Uterus (tissue), 4 donors: ENCODE results near the gene ZBTB20. TPM values are rescaled to one million over a fixed set of nuclear protein-coding genes. Genes with fewer than 3 reads are reported as not detected.

Experiments
- DNase-seq, 2 donors: peaks; one replicate each; pipeline ENCODE4 v3.0.0-alpha.2; 2019 to 2020
- H3K27ac ChIP-seq, 2 donors: fragments of 200-600 bp; sonication (generic); 1 replicate in 1 of 2; 2 replicates in 1 of 2; pipeline ENCODE4 v1.5.1; 2016 to 2018
- H3K27me3 ChIP-seq, 2 donors: fragments of 200-600 bp; sonication (generic); one replicate each; pipeline ENCODE4 v1.5.1; 2018 to 2019; ENCODE audit warnings: control low read depth in 1 of 2
- H3K36me3 ChIP-seq, 2 donors: fragments of 200-600 bp; sonication (generic); one replicate each; pipeline ENCODE4 v1.5.1; 2019; ENCODE audit warnings: control low read depth in 1 of 2
- H3K4me1 ChIP-seq, 2 donors: fragments of 200-600 bp; sonication (generic); one replicate each; pipeline ENCODE4 v1.5.1; 2018 to 2019; ENCODE audit warnings: control low read depth in 1 of 2
- H3K4me3 ChIP-seq, 2 donors: fragments of 200-600 bp; sonication (generic); 1 replicate in 1 of 2; 2 replicates in 1 of 2; pipeline ENCODE4 v1.5.1; 2018 to 2019; ENCODE audit warnings: mild to moderate bottlenecking in 1 of 2
- H3K9me3 ChIP-seq, 2 donors: fragments of 200-600 bp; sonication (generic); one replicate each; pipeline ENCODE4 v1.5.1; 2019; ENCODE audit warnings: control low read depth in 1 of 2
- POLR2A ChIP-seq, 2 donors: fragments of 450-650 bp; IDR thresholded peaks; one replicate each; pipeline ENCODE4 v1.6.1; 2016; ENCODE audit warnings: antibody characterized with exemption in 2 of 2, mild to moderate bottlenecking in 1 of 2, moderate library complexity in 1 of 2
- intact Hi-C: fragments of 100-400 bp; cut with DNase I; formaldehyde crosslinking; loops from one replicate; pipeline ENCODE4 v1.15.1; 2023; ENCODE audit warnings: low total_unique reads
- total RNA-seq, 4 donors: library from RNA; depleted of rRNA in 3 of 4; stranded (reverse); fragments of >200 nt in 3 of 4; gene quantifications; one replicate each; pipeline versions ENCODE4 v1.1.0 to v1.2.4, GENCODE V29; 2014 to 2023
- TF ChIP-seq, protein P1 (sequence below), 4 experiments: fragments of 200-600 bp in 2 of 4; fragments of 450-650 bp in 2 of 4; sonication (generic) in 2 of 4; IDR thresholded peaks; one replicate each; pipeline ENCODE4 v1.5.1; 2016 to 2019; ENCODE audit warnings: antibody characterized with exemption in 4 of 4, mild to moderate bottlenecking in 2 of 4, moderate library complexity in 1 of 4
- donor health status: DM: yes; HTN: yes; CAD: no.

Gene ZBTB20
- total RNA-seq, 4 donors from 2014 or later = 35.6 to 157 (median 85.1) TPM

DNA sequence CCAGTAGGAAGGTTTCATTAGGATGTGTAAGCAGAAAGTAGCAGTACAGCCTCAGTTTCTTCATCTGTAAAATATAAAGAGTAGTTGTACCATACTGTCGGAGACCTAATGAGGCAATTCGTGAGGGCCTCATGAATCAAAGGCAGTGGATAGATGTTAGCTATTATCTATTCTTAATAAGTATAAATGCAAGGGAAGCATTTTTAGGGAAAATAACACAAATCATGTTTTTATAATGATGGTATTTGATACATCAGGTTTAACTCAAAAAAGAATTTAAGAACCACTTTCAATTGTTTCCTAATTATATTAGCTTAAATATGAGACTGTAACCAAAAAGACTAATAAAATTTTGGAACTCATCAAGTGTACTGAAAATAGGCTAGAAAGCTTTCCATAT lies 309.1 kb downstream of the ZBTB20 start:
- no peak for DNase-seq
- peaks cover 0 to 4% of the 10 kb centered on the region in 2 donors for H3K4me1 ChIP-seq
- no peak overlapping the region for H3K27ac ChIP-seq
- H3K9me3 ChIP-seq = no peaks in the 10 kb centered on the region
- TF ChIP-seq POLR2A (IDR thresholded peaks at IDR 0.05) = no peak
- TF ChIP-seq, protein P1, sequence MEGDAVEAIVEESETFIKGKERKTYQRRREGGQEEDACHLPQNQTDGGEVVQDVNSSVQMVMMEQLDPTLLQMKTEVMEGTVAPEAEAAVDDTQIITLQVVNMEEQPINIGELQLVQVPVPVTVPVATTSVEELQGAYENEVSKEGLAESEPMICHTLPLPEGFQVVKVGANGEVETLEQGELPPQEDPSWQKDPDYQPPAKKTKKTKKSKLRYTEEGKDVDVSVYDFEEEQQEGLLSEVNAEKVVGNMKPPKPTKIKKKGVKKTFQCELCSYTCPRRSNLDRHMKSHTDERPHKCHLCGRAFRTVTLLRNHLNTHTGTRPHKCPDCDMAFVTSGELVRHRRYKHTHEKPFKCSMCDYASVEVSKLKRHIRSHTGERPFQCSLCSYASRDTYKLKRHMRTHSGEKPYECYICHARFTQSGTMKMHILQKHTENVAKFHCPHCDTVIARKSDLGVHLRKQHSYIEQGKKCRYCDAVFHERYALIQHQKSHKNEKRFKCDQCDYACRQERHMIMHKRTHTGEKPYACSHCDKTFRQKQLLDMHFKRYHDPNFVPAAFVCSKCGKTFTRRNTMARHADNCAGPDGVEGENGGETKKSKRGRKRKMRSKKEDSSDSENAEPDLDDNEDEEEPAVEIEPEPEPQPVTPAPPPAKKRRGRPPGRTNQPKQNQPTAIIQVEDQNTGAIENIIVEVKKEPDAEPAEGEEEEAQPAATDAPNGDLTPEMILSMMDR (IDR thresholded peaks at IDR 0.05) = no peak
- H3K36me3 ChIP-seq = no peaks in the 10 kb centered on the region
- intact Hi-C loops = no loop called here
- no peaks in the 10 kb centered on the region for H3K27me3 ChIP-seq
- H3K4me3 ChIP-seq = no peak overlapping the region

DNA sequence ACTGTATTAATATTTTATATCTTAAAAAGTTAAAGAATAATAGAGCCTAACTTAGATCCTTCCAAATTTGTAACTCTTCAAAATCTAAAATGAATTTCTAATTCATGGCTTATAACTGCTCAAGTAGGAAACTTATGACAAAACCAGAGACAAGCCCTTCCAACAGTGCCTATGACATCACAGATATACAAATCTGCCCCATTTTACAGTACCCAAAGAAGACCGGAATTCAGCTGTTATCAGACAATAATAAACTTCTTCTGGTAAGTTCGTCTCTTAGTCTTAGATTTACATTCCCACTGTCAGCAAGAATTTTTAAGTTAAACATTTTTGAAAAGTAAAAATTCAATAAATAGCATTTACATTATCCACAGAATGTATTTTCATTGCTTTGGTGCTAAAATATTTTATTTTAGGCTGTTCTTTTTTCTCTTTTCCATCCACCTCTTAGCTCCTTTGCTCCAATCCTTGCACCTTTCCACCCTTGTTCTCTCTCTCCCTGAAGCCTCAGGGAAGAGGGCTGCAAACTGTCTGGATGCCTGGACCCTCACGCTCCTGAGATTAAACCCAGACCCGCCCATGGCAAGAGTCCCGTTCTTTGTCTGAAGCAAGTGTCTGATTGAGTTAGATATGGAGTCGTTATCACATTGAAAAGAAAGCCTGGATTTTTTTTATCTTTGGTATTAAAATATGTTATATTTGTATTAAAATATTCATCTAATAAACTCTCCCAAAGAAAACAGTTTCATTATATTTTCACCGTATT lies 312.7 kb downstream of the ZBTB20 start:
- Histone ChIP-seq H3K9me3 (no peaks in the 10 kb centered on the region), H3K4me1 (no peaks in the 10 kb centered on the region), H3K36me3 (no peaks in the 10 kb centered on the region), H3K27ac (no peak overlapping the region), H3K27me3 (no peaks in the 10 kb centered on the region), H3K4me3 (no peak overlapping the region)
- TF ChIP-seq, protein P1 (IDR thresholded peaks at IDR 0.05) = no peak
- no peak for TF ChIP-seq POLR2A (IDR thresholded peaks at IDR 0.05)
- intact Hi-C loops = no loop called here
- DNase-seq = no peak

DNA sequence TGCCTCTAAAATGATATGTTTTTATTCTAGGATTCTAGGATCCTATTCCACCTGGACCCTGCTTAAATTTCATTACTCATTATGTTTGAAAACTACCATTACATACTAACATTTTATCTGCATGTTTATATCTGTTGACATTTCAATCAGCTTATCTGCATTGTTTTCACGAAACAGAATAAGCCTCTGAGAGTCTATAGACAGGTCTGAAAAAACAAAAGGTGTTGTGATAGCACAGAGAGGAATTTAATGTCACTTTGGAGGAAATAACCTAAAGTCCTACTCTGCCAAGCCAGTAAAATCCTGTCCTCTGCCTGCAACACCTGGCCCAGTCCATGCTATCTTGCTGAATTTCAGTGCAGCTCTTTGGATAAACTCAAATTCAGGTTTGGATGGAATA lies 315.2 kb downstream of the ZBTB20 start:
- Histone ChIP-seq H3K4me1 (no peaks in the 10 kb centered on the region), H3K9me3 (no peaks in the 10 kb centered on the region), H3K27me3 (no peaks in the 10 kb centered on the region), H3K27ac (no peak overlapping the region), H3K36me3 (no peaks in the 10 kb centered on the region), H3K4me3 (no peak overlapping the region)
- no peak for DNase-seq
- TF ChIP-seq, protein P1 (IDR thresholded peaks at IDR 0.05) = no peak
- TF ChIP-seq POLR2A (IDR thresholded peaks at IDR 0.05) = no peak
- intact Hi-C loops = no loop called here

DNA sequence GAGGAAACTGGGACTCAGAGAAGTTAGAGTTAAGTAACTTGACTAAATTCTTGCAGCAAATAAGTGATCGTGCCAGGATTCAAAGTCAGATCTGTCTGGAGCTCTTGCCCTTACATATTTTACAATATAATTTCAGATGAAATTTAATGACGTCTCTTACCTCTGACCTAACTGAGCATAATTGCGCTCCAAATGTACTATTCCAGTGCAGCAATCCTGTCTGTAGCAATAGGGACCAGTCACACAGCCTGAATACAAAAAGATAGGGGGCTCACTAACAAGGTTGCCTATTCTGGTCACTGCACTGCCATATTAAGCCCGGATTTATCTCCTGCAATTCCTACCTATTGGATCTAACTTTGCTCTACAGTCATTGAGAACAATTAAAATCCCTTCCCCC lies 316.4 kb downstream of the ZBTB20 start:
- H3K9me3 ChIP-seq = no peaks in the 10 kb centered on the region

DNA sequence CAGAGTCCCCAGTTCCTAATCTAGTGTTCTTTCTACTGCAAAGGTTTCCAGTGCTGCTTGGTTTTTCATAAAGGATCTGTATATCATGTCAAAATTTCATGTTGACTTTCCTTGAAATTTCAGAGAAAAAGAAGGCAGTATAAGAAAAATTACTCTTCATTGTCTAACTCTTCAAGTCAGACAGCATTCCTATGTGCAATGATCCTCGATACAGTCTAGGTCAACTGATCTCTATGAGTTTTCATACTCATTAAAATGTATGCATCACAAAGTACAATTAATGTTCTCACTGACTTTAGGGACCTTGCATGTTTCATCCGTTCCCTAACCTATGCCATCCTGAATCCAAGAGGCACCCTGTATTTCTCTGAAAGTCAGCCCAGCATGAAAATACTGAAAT lies 317.3 kb downstream of the ZBTB20 start:
- no peak for TF ChIP-seq POLR2A (IDR thresholded peaks at IDR 0.05)
- TF ChIP-seq, protein P1 (IDR thresholded peaks at IDR 0.05) = no peak
- Histone ChIP-seq H3K27me3 (no peaks in the 10 kb centered on the region), H3K36me3 (no peaks in the 10 kb centered on the region), H3K27ac (no peak overlapping the region), H3K4me1 (no peaks in the 10 kb centered on the region), H3K9me3 (no peaks in the 10 kb centered on the region), H3K4me3 (no peak overlapping the region)
- DNase-seq = no peak
- intact Hi-C loops = no loop called here

More for the DNA sequence above, 316.4 kb downstream of the ZBTB20 start:
- no peak for TF ChIP-seq POLR2A (IDR thresholded peaks at IDR 0.05)
- TF ChIP-seq, protein P1 (IDR thresholded peaks at IDR 0.05) = no peak
- Histone ChIP-seq H3K27ac (no peak overlapping the region), H3K36me3 (no peaks in the 10 kb centered on the region), H3K27me3 (no peaks in the 10 kb centered on the region), H3K4me1 (no peaks in the 10 kb centered on the region), H3K4me3 (no peak overlapping the region)
- DNase-seq = no peak
- intact Hi-C loops = no loop called here
